GM06990 (cell line): ENCODE data around the gene AKR1C4.
"Not testable (repeated sequence)": the region's sequence is repeated elsewhere in the genome, so short reads cannot be mapped to it uniquely, and the experiment has no call there.

Experiments used
- DNase-seq: peaks from one replicate; pipeline ENCODE4 v3.0.0-alpha.2; 2011; ENCODE audit not compliant: insufficient read length; ENCODE audit errors: extremely low read depth
- H3K27me3 ChIP-seq: replicated peaks from 2 replicates; pipeline ENCODE4 v1.6.0; 2011; ENCODE audit warnings: low read length; ENCODE audit not compliant: control insufficient read depth, insufficient read depth
- H3K36me3 ChIP-seq: 2 replicates; pipeline ENCODE4 v1.5.1; 2011; ENCODE audit warnings: low read length; ENCODE audit not compliant: control insufficient read depth, insufficient read depth
- H3K4me3 ChIP-seq: replicated peaks from 2 replicates; pipeline ENCODE4 v1.5.1; 2011; ENCODE audit warnings: low read depth, mild to moderate bottlenecking, control low read depth, low read length
- CTCF ChIP-seq: IDR thresholded peaks from 2 replicates; pipeline ENCODE4 v1.5.1; 2011; ENCODE audit warnings: low read length, control low read depth, mild to moderate bottlenecking, inconsistent platforms; ENCODE audit not compliant: insufficient read depth, poor library complexity, severe bottlenecking

Gene AKR1C4

GRCh38 chr10:5233324-5233723 is 36.7 kb downstream of the AKR1C4 start:
- no peak for TF ChIP-seq CTCF
- H3K4me3 ChIP-seq, result no peak overlapping the region
- H3K27me3 ChIP-seq, result no peaks in the 10 kb centered on the region; the same call in 1 of the 2 replicates
- H3K36me3 ChIP-seq, result no peaks in the 10 kb centered on the region
- no peak for DNase-seq

- Histone ChIP-seq H3K36me3 (no peaks in the 10 kb centered on the region), H3K27me3 (no peaks in the 10 kb centered on the region; the same call in 1 of the 2 replicates), H3K4me3 (no peak overlapping the region)
- DNase-seq, result no peak
- no peak for TF ChIP-seq CTCF
Measured at GRCh38 chr10:5234106-5234860, 37.6 kb downstream of the AKR1C4 start.

GRCh38 chr10:5237541-5237940 is 40.9 kb downstream of the AKR1C4 start:
- H3K36me3 ChIP-seq, H3K4me3 ChIP-seq, DNase-seq, H3K27me3 ChIP-seq: not testable (repeated sequence)

GRCh38 chr10:5242585-5242984 is 45.9 kb downstream of the AKR1C4 start:
- TF ChIP-seq CTCF, result no peak
- H3K4me3 ChIP-seq, result no peak overlapping the region
- no peak for DNase-seq
- H3K36me3 ChIP-seq, result no peaks in the 10 kb centered on the region
- H3K27me3 ChIP-seq, result no peaks in the 10 kb centered on the region

- no peaks in the 10 kb centered on the region for H3K27me3 ChIP-seq
- no peak for TF ChIP-seq CTCF
Measured at GRCh38 chr10:5243521-5243987, 46.9 kb downstream of the AKR1C4 start.

GRCh38 chr10:5252177-5253037 is 55.8 kb downstream of the AKR1C4 start:
- DNase-seq, result no peak
- TF ChIP-seq CTCF, result no peak
- Histone ChIP-seq H3K27me3 (no peaks in the 10 kb centered on the region), H3K36me3 (no peaks in the 10 kb centered on the region), H3K4me3 (no peak overlapping the region)

More at GRCh38 chr10:5243521-5243987, 46.9 kb downstream of the AKR1C4 start:
- H3K36me3 ChIP-seq, result no peaks in the 10 kb centered on the region
- DNase-seq, result no peak
- H3K4me3 ChIP-seq, result no peak overlapping the region
